ENCODE data around the gene SAP130.

The SAP130 gene

DNA sequence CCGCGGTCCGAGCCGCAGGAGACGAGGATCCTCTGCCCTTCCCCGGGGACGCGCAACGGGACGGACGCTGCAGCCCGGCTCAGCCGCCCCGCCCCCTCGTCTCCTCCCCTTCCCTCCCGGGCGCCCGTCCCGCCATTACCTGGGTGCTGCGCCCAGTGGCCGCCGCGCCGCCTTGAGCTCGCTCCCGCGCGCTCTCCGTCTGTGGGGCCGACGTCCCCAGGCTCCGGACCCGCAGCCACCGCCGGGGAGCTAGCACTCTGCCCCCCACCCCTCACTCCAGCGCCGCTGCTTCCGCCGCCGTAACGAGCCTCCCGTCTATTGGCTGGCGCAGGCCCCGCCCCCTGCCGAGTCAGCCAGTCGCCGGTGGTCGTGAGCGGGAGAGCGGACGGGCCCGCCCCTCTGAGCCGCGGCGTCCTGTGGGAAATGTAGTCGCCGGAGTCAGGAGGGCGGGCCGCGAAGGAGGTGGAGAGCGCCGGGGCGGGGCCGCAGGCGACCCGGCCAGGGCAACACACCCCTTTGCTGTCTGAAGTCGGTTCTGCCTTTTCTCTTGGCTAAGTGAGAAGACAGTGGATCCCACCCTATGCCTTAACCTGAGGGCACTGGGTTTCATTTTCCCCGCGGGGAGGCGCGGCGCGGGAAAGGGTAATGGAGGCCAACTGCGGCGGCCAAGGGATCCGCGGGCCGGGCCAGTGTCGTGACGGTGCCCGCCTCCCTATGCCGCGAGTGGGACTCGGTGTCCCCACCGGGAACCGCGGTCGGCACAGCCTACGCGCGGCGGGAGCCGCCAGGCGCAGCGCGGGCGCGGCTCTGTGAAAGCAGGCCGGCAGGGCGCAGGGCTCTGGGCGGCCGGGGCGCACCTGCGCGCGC lies at the start of gene SAP130:
Gene SAP130, minus strand, starts transcription at position 259 of the 867 bp plus-strand sequence. CDS start 1,767 bp downstream, outside the sequence.
- DNase-seq (ENCODE audit: low read depth), result peak; percentile 95

DNA sequence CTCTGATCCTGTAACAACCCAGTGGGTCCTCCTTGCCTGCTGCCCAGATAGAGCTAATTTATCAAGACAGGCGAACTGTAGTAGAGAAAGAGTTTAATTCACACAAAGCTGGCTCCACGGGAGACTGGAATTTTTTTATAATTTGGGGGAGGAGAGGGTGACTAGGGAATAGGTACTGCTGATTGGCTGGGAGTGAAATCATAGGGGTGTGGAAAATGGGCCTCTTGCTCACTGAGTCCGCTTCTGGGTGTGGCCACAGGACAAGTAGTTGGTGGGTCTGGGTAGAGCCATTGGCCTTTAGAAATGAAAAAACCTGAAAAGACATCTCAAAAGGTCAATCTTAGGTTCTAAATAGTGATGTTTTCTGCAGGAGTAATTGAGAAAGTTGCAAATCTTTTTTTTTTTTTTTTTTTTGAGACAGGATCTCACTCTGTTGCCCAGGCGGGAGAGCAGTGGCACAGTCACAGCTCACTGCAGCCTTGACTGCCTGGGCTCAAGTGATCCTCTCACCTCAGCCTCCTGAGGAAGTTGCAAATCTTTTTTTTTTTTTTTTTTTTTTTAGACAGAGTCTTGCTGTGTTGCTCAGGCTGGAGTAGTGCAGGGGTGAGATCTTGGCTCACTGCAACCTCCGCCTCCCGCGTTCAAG lies 48.7 kb upstream of the SAP130 start:
- no peak for DNase-seq (ENCODE audit: low read depth)

DNA sequence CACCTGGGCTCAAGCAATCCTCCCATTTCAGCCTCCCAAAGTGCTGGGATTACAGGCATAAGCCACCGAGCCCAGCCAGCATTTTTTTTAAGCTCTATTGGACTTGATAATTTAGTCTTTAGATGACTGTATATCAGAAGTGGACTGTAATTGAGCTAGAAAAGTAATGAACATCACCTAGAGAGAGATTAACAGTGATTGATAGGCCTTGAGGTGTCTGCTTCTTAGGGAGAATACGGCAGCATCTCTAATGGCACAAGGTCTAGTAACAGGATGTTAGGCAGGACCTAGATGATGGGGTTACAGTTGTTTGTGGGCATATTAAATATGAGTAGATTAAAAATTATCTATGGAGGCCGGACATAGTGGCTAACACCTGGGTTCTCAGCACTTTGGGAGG lies 45.4 kb upstream of the SAP130 start:
- DNase-seq (ENCODE audit: low read depth), result no peak

DNA sequence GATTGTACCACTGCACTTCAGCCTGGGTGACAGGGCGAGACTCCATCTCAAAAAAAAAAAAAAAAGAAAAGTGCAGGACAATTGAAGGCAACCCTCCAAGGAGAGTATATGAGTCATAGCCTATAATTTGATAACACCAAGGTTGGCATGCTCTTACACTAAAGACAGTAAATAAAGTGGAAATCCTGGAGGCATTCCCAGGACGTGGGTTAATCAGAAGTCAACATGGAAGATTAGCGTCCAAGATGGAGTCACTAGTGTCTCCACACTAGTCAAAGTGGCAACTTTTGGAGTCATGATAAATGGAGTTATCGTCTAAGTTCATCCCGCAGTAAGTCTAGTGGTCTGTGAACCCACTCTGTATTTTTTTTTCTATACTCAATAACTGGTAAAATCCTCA lies 41.9 kb upstream of the SAP130 start:
- no peak for DNase-seq (ENCODE audit: low read depth)

DNA sequence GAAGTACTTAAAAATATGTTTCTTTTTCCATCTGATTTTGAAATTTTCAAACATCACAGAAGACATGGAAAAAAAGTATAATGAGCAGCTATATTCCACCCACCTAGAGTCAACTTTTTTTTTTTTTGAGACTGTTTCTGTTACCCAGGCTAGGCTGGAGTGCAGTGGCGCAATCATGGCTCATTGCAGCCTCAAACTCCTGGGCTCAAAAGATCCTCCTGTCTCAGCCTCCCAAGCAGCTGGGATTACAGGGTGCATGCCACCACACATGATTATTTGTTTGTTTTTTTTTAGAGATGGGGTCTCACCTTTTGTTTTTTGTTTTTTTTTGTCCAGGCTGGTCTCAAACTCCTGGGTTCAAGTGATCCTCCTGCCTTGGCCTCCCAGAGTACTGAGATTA lies 36.5 kb upstream of the SAP130 start:
- no peak for DNase-seq (ENCODE audit: low read depth)

DNA sequence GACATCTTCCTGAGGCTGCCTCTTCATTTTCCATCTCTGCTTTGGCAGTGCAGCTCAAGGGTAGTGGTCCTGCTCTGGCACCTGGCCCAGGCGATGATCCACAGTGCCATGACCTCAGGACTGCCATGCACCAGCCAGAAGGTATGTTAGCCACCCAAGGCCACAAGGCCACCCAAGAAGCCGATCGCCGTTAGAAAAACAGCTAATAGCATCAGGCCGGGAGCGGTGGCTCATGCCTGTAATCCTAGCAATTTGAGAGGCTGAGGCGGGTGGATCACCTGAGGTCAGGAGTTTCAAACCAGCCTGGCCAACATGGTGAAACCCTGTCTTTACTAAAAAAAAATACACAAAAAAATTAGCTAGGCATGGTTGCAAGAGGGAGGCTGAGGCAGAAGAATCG lies 34.7 kb upstream of the SAP130 start:
- no peak for DNase-seq (ENCODE audit: low read depth)

DNA sequence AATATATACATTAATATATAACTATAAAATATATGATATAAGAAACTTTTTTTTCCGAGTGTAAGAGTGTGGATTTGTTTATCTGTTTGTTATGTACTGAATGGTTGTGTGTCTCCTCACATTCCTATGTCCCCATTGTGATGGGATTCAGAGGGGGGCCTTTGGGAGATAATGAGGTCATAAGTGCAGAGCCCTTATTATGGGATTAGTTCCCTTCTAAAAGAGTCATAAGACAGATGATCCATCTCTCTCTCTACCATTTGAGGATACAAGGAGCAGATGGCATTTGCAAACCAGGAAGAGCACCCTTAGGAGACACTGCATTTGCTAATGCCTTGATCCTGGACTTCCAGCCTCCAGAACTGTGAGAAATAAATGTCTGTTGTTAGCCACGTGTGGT lies 30.3 kb upstream of the SAP130 start:
- DNase-seq (ENCODE audit: low read depth), result no peak

DNA sequence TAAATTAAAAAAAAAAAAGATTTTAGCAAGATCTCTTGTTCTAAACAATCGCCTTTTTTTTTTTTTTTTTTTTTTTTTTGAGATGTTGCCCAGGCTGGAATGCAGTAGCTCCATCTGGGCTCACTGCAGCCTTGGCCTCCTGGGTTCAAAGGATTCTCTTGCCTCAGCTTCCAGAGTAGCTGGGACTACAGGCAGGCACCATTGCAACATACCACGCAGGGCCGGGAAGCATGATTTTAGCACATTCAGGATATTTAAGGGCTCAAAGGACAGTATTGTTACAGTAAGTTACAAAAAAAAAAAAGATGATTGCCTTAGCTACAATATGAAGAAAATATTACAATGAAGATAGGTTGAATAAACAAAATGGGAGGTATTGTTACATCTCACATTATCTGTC lies 29.5 kb upstream of the SAP130 start:
- no peak for DNase-seq (ENCODE audit: low read depth)

DNA sequence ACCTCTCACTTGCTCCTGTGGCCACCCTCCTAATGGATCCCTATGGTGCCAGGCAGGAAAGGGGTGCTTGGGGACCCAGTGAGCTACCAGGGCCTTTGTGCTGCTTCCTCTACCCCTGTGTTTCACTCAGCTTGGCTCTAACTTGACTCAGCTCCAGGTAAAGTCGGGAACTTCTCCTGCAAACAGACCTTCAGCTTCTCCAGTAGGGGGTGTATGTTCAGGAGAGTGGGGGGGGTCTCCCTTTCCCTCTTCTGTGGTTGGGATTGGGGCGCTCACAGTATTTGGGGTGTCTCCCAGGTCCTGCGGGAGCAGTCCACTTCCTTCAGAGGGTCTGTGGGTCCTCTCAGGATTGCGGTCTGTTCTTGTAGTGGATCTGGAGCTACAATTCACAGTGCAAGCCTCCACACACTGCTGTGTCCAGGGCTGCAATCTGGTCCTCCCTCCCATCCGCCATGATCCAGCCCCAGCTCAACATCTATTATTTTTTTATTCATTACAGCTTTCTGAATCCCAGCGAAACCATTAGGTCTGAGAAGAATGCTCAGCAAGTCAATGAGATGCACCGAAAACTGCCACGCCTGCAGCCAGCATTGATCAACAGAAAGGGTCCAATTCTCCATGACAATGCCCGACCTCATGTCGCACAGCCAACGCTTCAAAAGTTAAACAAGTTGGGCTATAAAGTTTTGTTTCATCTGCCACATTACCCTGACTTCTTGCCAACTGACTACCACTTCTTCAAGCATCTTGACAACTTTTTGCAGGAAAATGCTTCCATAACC lies 26.4 kb upstream of the SAP130 start:
- DNase-seq (ENCODE audit: low read depth), result no peak

DNA sequence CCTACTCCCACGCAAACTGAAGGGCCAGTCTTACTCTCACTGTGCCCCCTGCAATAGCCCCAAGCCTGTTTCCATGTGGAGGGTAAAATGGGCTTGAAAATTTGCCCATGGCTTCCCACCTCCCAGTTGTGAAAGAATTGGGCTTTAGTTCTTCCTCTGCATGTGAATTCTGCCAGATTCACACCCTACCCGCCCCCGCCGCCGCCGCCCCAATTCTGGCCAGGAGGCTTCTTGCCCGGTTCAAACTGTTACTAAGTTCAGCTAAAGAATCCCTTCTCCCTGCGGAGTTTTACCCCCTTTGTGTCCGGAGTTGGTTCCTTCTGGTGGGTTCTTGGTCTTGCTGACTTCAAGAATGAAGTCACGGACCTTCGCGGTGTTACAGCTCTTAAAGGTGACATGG lies 25.5 kb upstream of the SAP130 start:
- no peak for DNase-seq (ENCODE audit: low read depth)

DNA sequence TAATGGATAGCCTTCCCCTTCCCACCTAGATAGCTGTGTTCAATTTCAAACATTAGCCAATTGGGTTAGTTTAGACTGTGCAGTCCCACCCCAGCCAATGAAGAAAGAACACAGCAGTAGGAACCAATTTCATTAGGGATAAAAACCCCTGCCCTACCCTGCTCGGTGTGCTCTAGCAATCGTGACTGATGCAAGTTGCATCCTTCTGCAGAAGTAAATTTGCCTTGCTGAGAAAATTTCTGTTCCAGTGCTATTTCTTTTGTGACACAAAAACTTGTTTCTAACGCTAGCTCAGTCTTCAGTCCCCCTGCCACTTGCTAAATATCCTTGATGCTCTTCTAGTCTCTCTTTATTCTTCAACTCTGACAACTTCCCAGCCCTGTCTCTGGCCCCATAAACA lies 15.2 kb upstream of the SAP130 start:
- DNase-seq (ENCODE audit: low read depth), result no peak

DNA sequence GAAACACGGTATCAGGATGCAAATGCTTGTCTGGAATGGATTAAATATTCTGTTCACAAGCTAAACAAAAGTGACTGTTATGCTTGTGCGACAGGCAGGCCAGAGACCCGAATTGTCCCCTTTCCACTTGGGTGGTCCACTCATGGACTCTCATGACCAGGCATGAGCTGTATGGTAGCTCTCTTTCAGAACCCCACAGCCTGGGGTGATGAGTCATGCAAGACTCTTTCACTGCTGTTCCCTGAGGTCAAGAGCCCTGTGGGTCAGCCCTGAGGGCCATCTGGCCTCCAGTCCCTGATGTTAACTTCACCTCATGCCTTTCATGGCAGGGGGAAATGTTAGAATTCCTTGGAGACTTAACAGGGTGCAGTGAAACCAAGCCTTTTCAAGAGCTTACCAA lies 13.7 kb upstream of the SAP130 start:
- DNase-seq (ENCODE audit: low read depth), result peak; percentile 26

DNA sequence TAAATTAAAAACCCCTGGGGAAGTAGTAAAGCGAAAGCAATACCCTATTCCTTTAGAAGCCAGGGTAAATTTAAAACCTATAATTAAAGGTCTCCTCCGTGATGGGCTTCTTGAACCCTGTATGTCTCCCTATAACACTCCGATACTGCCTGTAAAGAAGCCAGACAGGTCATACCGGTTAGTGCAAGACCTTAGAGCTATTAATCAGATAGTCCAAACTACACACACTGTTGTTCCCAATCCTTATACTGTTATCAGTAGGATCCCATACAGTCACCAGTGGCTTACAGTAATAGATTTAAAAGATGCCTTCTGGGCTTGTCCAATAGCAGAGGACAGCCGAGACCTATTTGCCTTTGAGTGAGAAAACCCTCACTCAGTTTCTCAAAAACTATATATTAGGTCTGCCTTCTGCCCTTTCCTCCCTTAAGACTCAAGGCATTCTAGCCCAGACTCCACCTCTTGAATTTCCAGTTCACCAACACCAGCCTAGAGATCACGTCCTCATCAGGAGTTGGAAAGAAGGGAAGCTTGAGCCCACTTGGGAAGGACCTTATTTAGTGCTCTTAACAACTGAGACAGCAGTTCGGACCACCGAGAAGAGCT lies 12.4 kb upstream of the SAP130 start:
- no peak for DNase-seq (ENCODE audit: low read depth)

DNA sequence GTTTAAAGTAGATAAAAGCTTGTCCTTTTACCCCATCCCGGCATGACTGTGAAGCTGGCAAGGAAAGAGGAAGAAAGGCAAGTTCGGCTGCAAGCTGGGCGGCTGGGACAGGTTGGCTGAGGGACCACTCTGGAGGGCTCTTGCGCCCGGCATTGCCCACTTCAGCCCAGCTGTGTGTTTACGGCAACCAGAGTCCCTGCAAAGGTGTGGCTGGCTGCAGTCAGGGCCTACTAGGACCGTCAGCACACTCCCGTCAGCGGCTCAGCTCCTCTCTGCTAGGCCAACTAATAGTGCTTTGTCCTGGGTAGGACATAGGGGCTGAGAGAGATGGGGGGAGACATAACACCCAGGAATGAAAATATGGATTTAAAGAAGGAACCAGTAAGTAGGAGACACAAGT lies 11.7 kb upstream of the SAP130 start:
- no peak for DNase-seq (ENCODE audit: low read depth)

DNA sequence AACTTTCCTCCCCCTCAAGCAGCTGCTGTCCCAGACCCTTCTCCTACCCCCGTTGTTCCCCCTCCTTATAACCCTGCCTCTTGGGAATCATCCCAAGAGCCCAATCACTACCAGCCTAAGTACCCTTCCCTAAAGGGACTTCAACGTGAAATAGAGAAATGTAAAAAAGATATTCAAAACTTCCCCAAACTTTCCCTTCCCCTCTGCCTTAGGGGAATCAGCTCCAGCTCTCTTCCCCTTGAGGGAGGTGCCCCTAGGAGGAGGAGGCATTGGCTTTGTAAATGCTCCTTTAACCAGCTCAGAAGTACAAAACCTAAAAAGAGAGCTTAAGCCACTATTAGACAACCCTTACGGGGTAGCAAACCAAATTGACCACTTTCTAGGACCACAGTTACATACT lies 10.6 kb upstream of the SAP130 start:
- DNase-seq (ENCODE audit: low read depth), result no peak

DNA sequence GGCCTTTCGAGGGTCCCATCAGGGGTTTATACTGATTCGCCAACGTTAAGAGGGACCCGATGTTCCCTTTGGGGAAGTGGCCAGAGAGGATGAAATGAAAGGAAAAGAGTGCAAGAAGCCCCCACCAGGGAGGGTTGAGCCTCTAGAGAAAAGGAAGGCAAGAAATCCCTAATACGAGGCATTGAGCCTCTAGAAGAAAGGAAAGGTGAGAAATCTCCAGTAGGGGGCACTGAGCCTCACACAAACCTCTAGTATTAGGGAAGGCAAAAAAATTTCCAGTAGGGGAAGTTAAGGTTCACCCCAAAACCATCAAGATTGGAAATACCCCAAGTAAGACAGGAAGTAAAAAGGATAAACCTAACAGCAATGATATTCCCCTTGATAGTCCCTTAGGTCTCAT lies 9.8 kb upstream of the SAP130 start:
- DNase-seq (ENCODE audit: low read depth), result no peak

DNA sequence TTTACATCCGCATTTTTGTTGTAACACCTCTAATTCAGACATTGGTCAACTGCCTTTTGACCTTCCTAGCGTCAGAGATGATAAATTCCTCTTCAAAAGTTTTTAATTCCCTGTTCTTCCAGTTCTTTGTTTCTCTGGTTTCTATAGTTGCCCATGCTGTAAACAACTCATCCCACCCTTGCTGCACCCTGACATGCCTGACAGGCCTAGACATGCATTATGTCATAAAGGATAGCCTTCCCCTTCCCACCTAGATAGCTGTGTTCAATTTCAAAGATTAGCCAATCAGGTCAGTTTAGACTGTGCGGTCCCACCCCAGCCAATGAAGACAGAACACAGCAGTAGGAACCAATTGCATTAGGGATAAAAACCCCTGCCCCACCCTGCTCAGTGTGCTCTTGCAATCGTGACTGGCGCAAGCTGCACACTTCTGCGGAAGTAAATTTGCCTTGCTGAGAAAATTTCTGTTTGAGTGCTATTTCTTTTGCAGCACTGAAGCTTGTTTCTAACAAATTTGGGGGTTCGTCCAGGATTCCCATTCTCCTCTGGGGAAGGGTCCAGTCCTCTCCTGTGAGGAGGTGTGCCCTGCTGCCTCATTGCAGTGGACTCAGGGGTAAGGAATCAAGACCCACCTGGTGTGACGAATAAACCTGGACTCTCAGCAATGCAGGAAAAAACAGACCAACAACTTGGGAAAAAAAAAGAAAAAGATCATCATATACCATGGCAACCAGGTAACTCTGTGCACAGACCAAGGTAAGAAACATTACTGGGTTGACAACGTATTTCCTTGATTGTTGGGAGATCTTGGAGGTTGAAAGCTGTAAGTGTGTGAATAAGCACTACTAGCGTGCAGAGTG lies 9.1 kb upstream of the SAP130 start:
- peak; percentile 10 for DNase-seq (ENCODE audit: low read depth)

DNA sequence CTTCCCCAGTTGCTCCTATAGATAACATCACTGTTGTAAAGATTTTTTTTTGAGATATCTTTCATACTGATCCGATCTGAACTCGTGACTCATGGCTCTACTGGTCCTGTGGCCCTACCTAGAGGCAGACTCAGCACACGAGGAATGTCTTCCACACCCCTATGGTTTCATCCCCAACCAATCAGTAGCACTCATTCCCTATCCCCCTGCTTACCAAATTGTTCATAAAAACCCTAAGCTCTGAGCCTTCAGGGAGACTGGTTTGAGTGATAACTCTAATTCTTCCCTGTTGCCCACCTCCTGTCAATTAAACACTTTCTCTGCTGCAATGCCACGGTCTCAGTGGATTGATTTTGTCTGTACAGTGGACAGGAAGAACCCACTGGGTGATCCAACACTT lies 4.2 kb upstream of the SAP130 start:
- peak; percentile 74 for DNase-seq (ENCODE audit: low read depth)

DNA sequence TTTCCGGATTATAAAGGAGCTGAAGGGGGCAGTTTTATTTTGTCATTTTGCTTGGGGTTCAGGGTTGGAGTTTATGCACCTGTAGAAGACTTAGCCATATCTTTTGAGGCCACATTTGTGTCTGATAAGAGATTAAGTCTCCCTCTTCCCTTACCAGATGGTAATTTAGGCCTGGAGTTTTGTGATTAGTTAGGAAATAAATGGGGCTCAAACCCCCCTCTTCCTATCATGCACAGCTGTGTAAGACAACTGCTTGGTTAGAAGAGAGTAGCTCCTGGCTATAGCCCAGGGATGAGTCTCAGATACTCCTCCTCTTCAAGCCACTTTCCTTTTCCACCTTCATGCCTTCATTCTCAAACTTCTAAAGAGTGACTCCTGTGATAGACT lies 802 bp upstream of the SAP130 start:
- peak; percentile 4 for DNase-seq (ENCODE audit: low read depth)

DNA sequence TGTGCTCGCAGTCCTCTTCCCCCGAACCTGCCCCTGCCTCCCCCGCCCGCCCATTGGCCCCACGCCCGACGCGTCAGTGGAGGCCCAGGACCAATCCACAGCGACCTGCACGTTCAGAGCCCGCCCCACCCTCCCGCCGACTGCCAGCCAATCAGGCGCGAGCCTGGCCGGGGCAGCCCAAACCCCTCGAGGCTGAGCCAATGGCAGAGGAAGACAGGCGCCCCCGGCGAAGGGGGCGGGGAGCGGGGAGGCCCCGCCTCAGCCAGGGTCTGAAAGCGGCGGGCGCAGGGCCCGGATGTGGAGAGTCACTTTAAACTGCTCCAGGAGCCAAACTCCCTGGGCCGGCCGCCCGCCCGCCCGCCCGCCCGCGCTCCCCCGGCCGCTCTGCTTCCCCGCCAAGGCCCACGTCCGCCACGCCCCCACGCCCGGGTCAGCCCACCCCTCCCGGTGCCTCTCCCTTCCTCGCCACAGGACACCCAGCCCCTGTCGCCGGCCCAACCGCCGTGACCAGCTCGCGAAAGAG lies 520 bp downstream of the SAP130 start:
- DNase-seq (ENCODE audit: low read depth), result peak; percentile 98

All from ELR (cell line).